HepG2 (cell line): ENCODE measurements around the gene ASCC3. TPM values are rescaled to one million over a fixed set of nuclear protein-coding genes. Genes with fewer than 3 reads are reported as not detected.

ENCODE experiments used
- ATAC-seq: fragments of 200-7000 bp; cut with Tn5 transposase; 3 replicates; pipeline ENCODE4 v1.9.1; 2020; ENCODE audit warnings: mild to moderate bottlenecking, moderate library complexity
- BruUV-seq: library from RNA; stranded (reverse); fragments of 400-500 nt; replicated peaks from 2 replicates; lab custom pipeline; 2021; lab: Mats Ljungman, UMichigan
- CTCF ChIA-PET: fragments of 300-600 bp; formaldehyde crosslinking; extraction: SDS; loops from one replicate; lab custom pipeline; 2021; ENCODE audit warnings: low total read pairs, inconsistent platforms, low intra/inter-chr PET ratio; lab: Yijun Ruan, JAX
- POLR2A ChIA-PET: fragments of 350-600 bp; sonication (Branson Sonifier 250); formaldehyde crosslinking; loops from one replicate; lab custom pipeline; 2020; ENCODE audit warnings: antibody characterized with exemption, inconsistent platforms; lab: Yijun Ruan, JAX
- DNase-seq: peaks from one replicate; pipeline ENCODE4 v3.0.0-alpha.2; 2015; ENCODE audit warnings: low spot score
- FAIRE-seq: peaks from 3 replicates; lab custom pipeline; 2011; peaks lifted over from hg19 to GRCh38; lab: Jason Lieb, UNC
- H2AFZ ChIP-seq: one replicate; pipeline ENCODE4 v1.6.1; 2011; ENCODE audit warnings: low read length, inconsistent platforms
- H3K27ac ChIP-seq: fragments of 300-600 bp; 3 replicates; pipeline ENCODE4 v1.8.0; 2011; ENCODE audit warnings: mixed run types, mild to moderate bottlenecking, mixed read lengths, low read length, inconsistent platforms; ENCODE audit not compliant: insufficient read depth; ENCODE audit errors: extremely low read length
- H3K27me3 ChIP-seq, 2 experiments: fragments of 200-600 bp in 1 of 2; 2 replicates in 1 of 2; 3 replicates in 1 of 2; pipeline versions ENCODE4 v1.6.0 to v1.8.0; 2011; ENCODE audit warnings: low read length in 2 of 2, mild to moderate bottlenecking in 2 of 2, moderate library complexity in 2 of 2, inconsistent platforms in 1 of 2; ENCODE audit not compliant: insufficient read depth in 2 of 2, control insufficient read depth in 1 of 2
- H3K36me3 ChIP-seq, 2 experiments: fragments of 200-600 bp in 1 of 2; replicated peaks in 1 of 2; 2 replicates in 1 of 2; 3 replicates in 1 of 2; pipeline versions ENCODE4 v1.5.1 to v1.8.0; 2011; ENCODE audit warnings: low read length in 2 of 2, inconsistent platforms in 1 of 2; ENCODE audit not compliant: insufficient read depth in 2 of 2, control insufficient read depth in 1 of 2
- H3K4me1 ChIP-seq: 2 replicates; pipeline ENCODE4 v1.5.1; 2012; ENCODE audit warnings: low read length, inconsistent platforms; ENCODE audit not compliant: insufficient read depth
- H3K4me2 ChIP-seq: 2 replicates; pipeline ENCODE4 v1.6.0; 2011; ENCODE audit warnings: low read depth, low read length, inconsistent platforms
- H3K4me3 ChIP-seq, 3 experiments: fragments of 200-600 bp in 1 of 3; sonication (generic), shearing (Covaris generic) in 1 of 3; replicated peaks in 1 of 3; 2 replicates each; pipeline ENCODE4 v1.5.1; 2011 to 2016; ENCODE audit warnings: low read length in 3 of 3, inconsistent platforms in 2 of 3, low read depth in 2 of 3, mild to moderate bottlenecking in 2 of 3, control low read depth in 1 of 3, mixed read lengths in 1 of 3; ENCODE audit not compliant: insufficient read depth in 1 of 3
- H3K79me2 ChIP-seq: one replicate; pipeline ENCODE4 v1.6.1; 2011; ENCODE audit warnings: low read length, inconsistent platforms; ENCODE audit not compliant: insufficient read depth
- H3K9ac ChIP-seq: 2 replicates; pipeline ENCODE4 v1.6.0; 2011; ENCODE audit warnings: mild to moderate bottlenecking, low read depth, low read length, inconsistent platforms; ENCODE audit not compliant: insufficient read depth
- H3K9me3 ChIP-seq: 2 replicates; pipeline ENCODE4 v1.5.1; 2012; ENCODE audit warnings: mild to moderate bottlenecking, low read length
- H4K20me1 ChIP-seq: 2 replicates; pipeline ENCODE4 v1.6.0; 2011; ENCODE audit warnings: inconsistent platforms, mild to moderate bottlenecking, low read length, moderate library complexity; ENCODE audit not compliant: insufficient read depth
- CCAR2 ChIP-seq: fragments of 200-400 bp; formaldehyde crosslinking; optimal IDR thresholded peaks from 2 replicates; pipeline ENCODE3; 2018; ENCODE audit warnings: low read depth, mild to moderate bottlenecking, low read length, moderate library complexity
- CEBPB ChIP-seq: IDR thresholded peaks from 2 replicates; pipeline ENCODE4 v1.6.1; 2011; ENCODE audit warnings: low read depth, low read length, improper control_type of control experiment, borderline replicate concordance
- PAXIP1 ChIP-seq: sonication (generic); formaldehyde crosslinking; conservative IDR thresholded peaks from 2 replicates; pipeline ENCODE4 v1.4.0; 2020; ENCODE audit warnings: mild to moderate bottlenecking, missing genetic modification reagents, moderate library complexity
- TAF15 ChIP-seq: fragments of 200-400 bp; formaldehyde crosslinking; IDR thresholded peaks from one replicate; pipeline ENCODE4 v1.6.1; 2018; ENCODE audit warnings: mild to moderate bottlenecking, low read depth, low read length; ENCODE audit not compliant: poor library complexity, severe bottlenecking
- ZNF33B ChIP-seq: sonication (generic); formaldehyde crosslinking; IDR thresholded peaks from 2 replicates; pipeline ENCODE4 v1.5.1; 2020; ENCODE audit warnings: mild to moderate bottlenecking, missing genetic modification reagents
- ZZZ3 ChIP-seq: sonication (generic); formaldehyde crosslinking; IDR thresholded peaks from 2 replicates; pipeline ENCODE4 v1.4.0; 2020; ENCODE audit warnings: missing genetic modification reagents, mild to moderate bottlenecking, borderline replicate concordance
- WGBS: methylation state at CpG from one replicate; pipeline ENCODE4 v1.1.6; 2017; ENCODE audit warnings: low lambda C conversion rate; 5-methylcytosine and 5-hydroxymethylcytosine counted together
- in situ Hi-C: cut with HindIII; loops from 2 replicates; pipeline ENCODE4 v1.10.0; 2017; ENCODE audit warnings: low pct_unique_long_range_greater_than_20kb; ENCODE audit not compliant: extremely low pct_ligation_motif_present
- intact Hi-C: fragments of 100-400 bp; cut with micrococcal nuclease; formaldehyde crosslinking; loops from one replicate; pipeline ENCODE4 v1.10.0; 2022; ENCODE audit not compliant: unreplicated experiment
- polyA plus RNA-seq, 8 experiments: library from polyadenylated mRNA; depleted of rRNA in 3 of 8; stranded (reverse) in 7 of 8; unstranded in 1 of 8; fragments of >200 nt; fragmentation: Illumina TruSeq in 4 of 8; extraction: Trizol in 4 of 8; gene quantifications; 2 replicates each; pipeline versions ENCODE4 v1.2.1 to v1.2.3, GENCODE V29; 2011 to 2016; ENCODE audit warnings: low read depth in 4 of 8, missing spikeins in 1 of 8, mixed read lengths in 1 of 8; ENCODE audit not compliant: insufficient read depth in 1 of 8
- total RNA-seq, 5 experiments: library from RNA; depleted of rRNA; stranded (reverse); fragments of >200 nt; fragmentation: Illumina TruSeq; extraction: Trizol; gene quantifications; 2 replicates each; pipeline ENCODE4 v1.2.3, GENCODE V29; 2016; ENCODE audit warnings: low read depth in 1 of 5
- TF ChIP-seq, protein P1 (sequence below): sonication (generic); formaldehyde crosslinking; IDR thresholded peaks from 2 replicates; pipeline ENCODE4 v1.8.1; 2023; ENCODE audit warnings: missing genetic modification reagents, inconsistent platforms, borderline replicate concordance

Gene ASCC3
- total and polyA plus RNA-seq, 2 of the 13 experiments (the other 11 are each of a cell fraction or from before 2014, with no cell fraction given): 23.1 to 55.7 TPM

DNA sequence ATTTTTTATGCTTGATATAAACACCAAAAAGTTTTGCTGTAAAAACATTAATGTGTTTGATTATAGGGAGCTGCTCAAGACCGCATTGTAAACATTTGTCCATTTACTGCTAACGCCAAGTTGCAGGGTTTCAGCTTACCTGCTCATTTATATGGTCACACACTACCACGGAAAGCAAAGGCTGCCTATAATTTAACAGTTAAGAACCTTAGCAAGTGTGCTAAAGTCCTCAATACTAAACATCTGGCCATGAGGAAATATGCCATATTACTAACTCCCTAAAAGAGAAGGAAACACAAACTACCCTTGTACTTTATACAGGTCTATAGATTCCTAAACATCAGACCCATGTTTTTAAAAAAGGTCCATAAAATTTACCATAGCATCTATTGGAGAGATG, 129.5 kb downstream of the ASCC3 start:
- Histone ChIP-seq H3K36me3 (0 out of 5 replicates have a peak, but pooled peaks cover 1 to 3% of the 10 kb centered on the region in 2 experiments), H3K79me2 (no peaks in the 10 kb centered on the region)
- POLR2A ChIA-PET: no interaction called here
- in situ Hi-C loops: no loop called here
- no peak for FAIRE-seq
- TF ChIP-seq, protein P1, sequence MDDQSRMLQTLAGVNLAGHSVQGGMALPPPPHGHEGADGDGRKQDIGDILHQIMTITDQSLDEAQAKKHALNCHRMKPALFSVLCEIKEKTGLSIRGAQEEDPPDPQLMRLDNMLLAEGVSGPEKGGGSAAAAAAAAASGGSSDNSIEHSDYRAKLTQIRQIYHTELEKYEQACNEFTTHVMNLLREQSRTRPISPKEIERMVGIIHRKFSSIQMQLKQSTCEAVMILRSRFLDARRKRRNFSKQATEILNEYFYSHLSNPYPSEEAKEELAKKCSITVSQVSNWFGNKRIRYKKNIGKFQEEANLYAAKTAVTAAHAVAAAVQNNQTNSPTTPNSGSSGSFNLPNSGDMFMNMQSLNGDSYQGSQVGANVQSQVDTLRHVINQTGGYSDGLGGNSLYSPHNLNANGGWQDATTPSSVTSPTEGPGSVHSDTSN (CRISPR knock-in tag): no peak
- TF ChIP-seq TAF15 (no peak), CEBPB (no peak), ZZZ3 (no peak), ZNF33B (CRISPR knock-in tag) (no peak), PAXIP1 (CRISPR knock-in tag) (no peak), CCAR2 (no peak)
- TF ChIP-seq, all 625 proteins: peak for 0
- Histone ChIP-seq H3K9ac (no peak overlapping the region), H3K27ac (no peak overlapping the region), H3K4me1 (no peaks in the 10 kb centered on the region), H3K27me3 (no peaks in the 10 kb centered on the region), H3K4me3 (no peak overlapping the region), H3K4me2 (no peak overlapping the region), H2AFZ (no peak overlapping the region), H4K20me1 (no peaks in the 10 kb centered on the region), H3K9me3 (no peaks in the 10 kb centered on the region)
- intact Hi-C loops: no loop called here
- BruUV-seq: no TSS peak
- CTCF ChIA-PET: no interaction called here
- 65% methylated on average over 3 of the region's 3 CpGs for WGBS
- no peak for DNase-seq
- no peak for ATAC-seq
